HepG2 (cell line): ENCODE measurements around the gene C9orf50. TPM values are rescaled to one million over a fixed set of nuclear protein-coding genes. Genes with fewer than 3 reads are reported as not detected.

ENCODE experiments used
- CENPT ChIP-seq: sonication (generic); formaldehyde crosslinking; IDR thresholded peaks from 2 replicates; pipeline ENCODE4 v1.8.0; 2022; ENCODE audit warnings: low read depth, mild to moderate bottlenecking, moderate library complexity, missing genetic modification reagents
- ETV6 ChIP-seq: sonication (generic); formaldehyde crosslinking; conservative IDR thresholded peaks from 2 replicates; pipeline ENCODE4 v1.4.0; 2020; ENCODE audit warnings: missing genetic modification reagents
- GMEB1 ChIP-seq: sonication (generic); formaldehyde crosslinking; IDR thresholded peaks from 2 replicates; pipeline ENCODE4 v1.5.1; 2020; ENCODE audit warnings: missing genetic modification reagents, mild to moderate bottlenecking, borderline replicate concordance
- MEIS1 ChIP-seq: sonication (generic); formaldehyde crosslinking; IDR thresholded peaks from 2 replicates; pipeline ENCODE4 v1.9.0; 2021; ENCODE audit warnings: mild to moderate bottlenecking, missing genetic modification reagents, moderate library complexity, borderline replicate concordance
- MXD4 ChIP-seq: IDR thresholded peaks from 2 replicates; pipeline ENCODE4 v1.6.1; 2016; ENCODE audit warnings: mild to moderate bottlenecking, missing biosample characterization, missing genetic modification reagents
- PAF1 ChIP-seq: IDR thresholded peaks from 2 replicates; pipeline ENCODE4 v1.6.1; 2016; ENCODE audit warnings: missing genetic modification reagents, missing compliant biosample characterization
- RXRA ChIP-seq: sonication (generic); formaldehyde crosslinking; IDR thresholded peaks from 2 replicates; pipeline ENCODE4 v1.5.1; 2020; ENCODE audit warnings: missing genetic modification reagents
- ZBTB49 ChIP-seq: sonication (generic); formaldehyde crosslinking; IDR thresholded peaks from 2 replicates; pipeline ENCODE4 v1.4.0; 2020; ENCODE audit warnings: missing genetic modification reagents, borderline replicate concordance
- ZFAT ChIP-seq: sonication (generic); formaldehyde crosslinking; conservative IDR thresholded peaks from 2 replicates; pipeline ENCODE4 v1.8.1; 2023; ENCODE audit warnings: missing genetic modification reagents, inconsistent platforms
- ZNF142 ChIP-seq: sonication (generic); formaldehyde crosslinking; IDR thresholded peaks from 2 replicates; pipeline ENCODE4 v1.4.0; 2020; ENCODE audit warnings: missing genetic modification reagents
- ZNF646 ChIP-seq: sonication (generic); formaldehyde crosslinking; IDR thresholded peaks from 2 replicates; pipeline ENCODE4 v1.9.0; 2021; ENCODE audit warnings: mild to moderate bottlenecking, missing genetic modification reagents
- polyA plus RNA-seq, 8 experiments: library from polyadenylated mRNA; depleted of rRNA in 3 of 8; stranded (reverse) in 7 of 8; unstranded in 1 of 8; fragments of >200 nt; fragmentation: Illumina TruSeq in 4 of 8; extraction: Trizol in 4 of 8; gene quantifications; 2 replicates each; pipeline versions ENCODE4 v1.2.1 to v1.2.3, GENCODE V29; 2011 to 2016; ENCODE audit warnings: low read depth in 4 of 8, missing spikeins in 1 of 8, mixed read lengths in 1 of 8; ENCODE audit not compliant: insufficient read depth in 1 of 8
- total RNA-seq, 5 experiments: library from RNA; depleted of rRNA; stranded (reverse); fragments of >200 nt; fragmentation: Illumina TruSeq; extraction: Trizol; gene quantifications; 2 replicates each; pipeline ENCODE4 v1.2.3, GENCODE V29; 2016; ENCODE audit warnings: low read depth in 1 of 5

C9orf50 gene
- total and polyA plus RNA-seq, 2 of the 13 experiments (the other 11 are each of a cell fraction or from before 2014, with no cell fraction given): not detected

GRCh38 chr9:129597355-129598088 lies 23.4 kb downstream of the C9orf50 start (continued):
- TF ChIP-seq ZNF646 (CRISPR knock-in tag): 0 out of 2 replicates have a peak, but pooled peaks have one; percentile 28
- TF ChIP-seq MEIS1 (CRISPR knock-in tag): peak; percentile 77; the same call in 1 of the 2 replicates
- TF ChIP-seq ZFAT: no peak
- TF ChIP-seq ZBTB49 (CRISPR knock-in tag): no peak
- 0 out of 2 replicates have a peak, but pooled peaks have one; percentile 34 for TF ChIP-seq ZNF142 (CRISPR knock-in tag)
- TF ChIP-seq ETV6: 0 out of 2 replicates have a peak, but pooled peaks have one; percentile 34
- peak; percentile 58 for TF ChIP-seq MXD4 (CRISPR knock-in tag)
- TF ChIP-seq PAF1 (CRISPR knock-in tag): no peak
- TF ChIP-seq CENPT (CRISPR knock-in tag): no peak
- TF ChIP-seq RXRA (CRISPR knock-in tag): peak; percentile 94
- peak; percentile 65 for TF ChIP-seq GMEB1 (CRISPR knock-in tag)
